Fibroblast of pulmonary artery (primary cell): ENCODE results near the gene LINGO1.
A peak's percentile ranks its signal among the peaks of the same experiment; 100 is the strongest.

Source experiments
- DNase-seq: peaks from one replicate; pipeline ENCODE4 v3.0.0-alpha.2; 2010; ENCODE audit warnings: low read depth
- H3K4me3 ChIP-seq: replicated peaks from 2 replicates; pipeline ENCODE4 v1.5.1; 2011; ENCODE audit warnings: low read depth, mild to moderate bottlenecking, control low read depth, low read length, moderate library complexity
- CTCF ChIP-seq: IDR thresholded peaks from 2 replicates; pipeline ENCODE4 v1.5.1; 2011; ENCODE audit warnings: mild to moderate bottlenecking, control low read depth, low read length, inconsistent platforms; ENCODE audit errors: missing control alignments

The LINGO1 gene

GRCh38 chr15:77665530-77666295, 33.0 kb upstream of the LINGO1 start:
- no peak for TF ChIP-seq CTCF
- no peak for DNase-seq
- no peak overlapping the region for H3K4me3 ChIP-seq

GRCh38 chr15:77664428-77664827, 31.7 kb upstream of the LINGO1 start:
- DNase-seq, result no peak
- TF ChIP-seq CTCF, result no peak
- no peak overlapping the region for H3K4me3 ChIP-seq

- H3K4me3 ChIP-seq, result no peak overlapping the region
- no peak for TF ChIP-seq CTCF
- no peak for DNase-seq
These were observed 30.5 kb upstream of the LINGO1 start for GRCh38 chr15:77663256-77663655.

- peak; percentile 37 for TF ChIP-seq CTCF
- peak; percentile 50 for DNase-seq
- H3K4me3 ChIP-seq, result no peak overlapping the region
These were observed 26.9 kb upstream of the LINGO1 start for GRCh38 chr15:77659350-77660321.

GRCh38 chr15:77658304-77658703, 25.6 kb upstream of the LINGO1 start:
- H3K4me3 ChIP-seq, result no peak overlapping the region
- no peak for DNase-seq
- TF ChIP-seq CTCF, result no peak

GRCh38 chr15:77657634-77658238, 25.0 kb upstream of the LINGO1 start:
- no peak overlapping the region for H3K4me3 ChIP-seq
- DNase-seq, result no peak
- TF ChIP-seq CTCF, result no peak
